AG08395 (cell line): Measurements from ENCODE around the gene CTSE.

Experiments
- DNase-seq: peaks from one replicate; pipeline ENCODE4 v3.0.0; 2012; ENCODE audit warnings: mixed read lengths, low spot score

The CTSE gene

GRCh38 chr1:206049919-206050600 lies 26.4 kb upstream of the CTSE start:
- DNase-seq = no peak

GRCh38 chr1:206049293-206049692 lies 25.6 kb upstream of the CTSE start:
- no peak for DNase-seq

- no peak for DNase-seq
Observed at GRCh38 chr1:206048582-206048981, 24.9 kb upstream of the CTSE start.

- no peak for DNase-seq
Observed at GRCh38 chr1:206047271-206047670, 23.6 kb upstream of the CTSE start.

- DNase-seq = no peak
Observed at GRCh38 chr1:206041640-206042039, 17.9 kb upstream of the CTSE start.

DNA sequence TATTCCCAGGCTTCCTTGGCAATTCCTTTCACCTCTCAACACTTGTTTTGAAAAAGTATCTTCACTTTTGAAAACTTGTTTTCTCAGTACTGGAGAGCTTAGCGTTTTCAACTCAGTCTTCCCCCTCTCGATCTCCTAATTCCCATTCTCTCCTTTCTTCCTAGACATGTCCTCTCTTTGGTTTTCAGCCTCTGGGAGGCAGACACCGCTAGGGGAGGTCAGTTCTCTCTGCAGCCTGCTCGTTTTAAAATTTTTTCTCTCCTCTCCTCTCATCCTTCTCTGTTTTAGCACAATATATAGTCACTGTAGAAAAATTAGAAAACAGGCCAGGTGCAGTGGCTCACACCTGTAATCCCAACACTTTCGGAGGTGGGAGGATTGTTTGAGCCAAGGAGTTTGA lies 16.6 kb upstream of the CTSE start:
- no peak for DNase-seq

DNA sequence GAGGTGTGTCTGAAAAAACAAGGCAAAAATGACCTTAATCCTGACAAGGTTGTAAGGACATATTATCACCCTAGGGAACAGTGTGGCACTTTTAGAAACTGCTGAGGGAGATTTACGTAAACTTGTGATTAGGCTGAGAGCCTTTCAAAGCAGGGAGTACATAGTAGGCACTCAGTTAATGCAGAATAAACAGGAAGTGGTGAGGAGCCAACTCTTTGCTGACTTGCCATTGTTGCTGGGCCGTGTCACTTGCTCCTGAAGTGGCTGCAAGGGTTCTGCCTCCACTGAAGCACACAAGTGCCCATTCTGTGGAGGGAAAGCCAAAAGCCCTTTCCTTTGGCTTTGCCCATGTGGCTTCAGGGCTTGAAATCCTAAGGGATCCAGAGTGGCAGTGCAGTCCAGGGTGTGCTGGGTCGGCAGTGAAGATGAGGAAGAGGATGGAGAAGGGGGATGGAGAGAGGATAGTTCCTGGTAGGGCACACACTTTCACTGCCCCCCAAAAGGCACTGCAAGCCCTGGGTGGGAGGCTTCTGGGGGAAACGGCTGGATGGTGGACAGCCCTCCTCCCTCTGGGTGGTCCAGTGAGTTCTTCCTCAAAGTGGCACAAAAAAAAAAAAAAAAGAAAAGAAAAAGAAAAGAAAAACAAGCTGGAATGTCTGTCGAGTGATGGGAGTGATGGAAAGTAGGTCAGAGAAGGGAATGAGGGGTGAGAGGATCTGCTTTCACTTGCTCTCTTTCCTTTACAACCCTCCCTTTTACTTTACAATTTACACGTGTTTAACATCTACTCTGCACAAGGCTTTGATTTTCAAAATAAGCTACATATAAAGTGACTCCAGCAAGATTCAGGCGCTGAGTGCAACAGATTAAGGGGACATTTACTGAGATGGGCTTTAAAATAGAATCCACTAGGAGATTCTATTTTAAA lies 15.6 kb upstream of the CTSE start:
- no peak for DNase-seq

- DNase-seq = no peak
Observed at GRCh38 chr1:206037581-206037980, 13.9 kb upstream of the CTSE start.

GRCh38 chr1:206036663-206037455 lies 13.2 kb upstream of the CTSE start:
- DNase-seq = no peak

DNA sequence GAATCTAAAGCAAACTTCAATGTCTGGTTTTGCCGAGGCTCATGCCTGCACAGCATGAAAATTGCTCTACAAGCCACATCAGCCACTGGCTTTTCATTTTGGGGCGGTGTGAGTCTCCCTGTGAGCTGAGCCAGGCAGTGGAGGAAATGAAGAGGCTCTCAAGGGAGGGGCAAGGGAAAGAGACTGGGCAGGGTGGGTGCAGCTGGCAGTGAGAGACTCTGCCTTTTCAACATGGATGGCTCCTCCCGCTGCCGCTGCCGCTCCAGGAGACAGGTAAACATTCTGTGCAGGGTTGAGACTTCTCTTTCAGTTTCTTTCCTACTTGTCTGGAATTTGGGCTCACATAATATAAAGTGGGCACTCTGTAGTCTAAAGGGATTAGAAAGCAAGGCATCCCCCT lies 11.3 kb upstream of the CTSE start:
- DNase-seq = no peak

GRCh38 chr1:206032380-206033140 lies 8.9 kb upstream of the CTSE start:
- DNase-seq = no peak

GRCh38 chr1:206030714-206031113 lies 7.0 kb upstream of the CTSE start:
- DNase-seq = peak; percentile 58

DNA sequence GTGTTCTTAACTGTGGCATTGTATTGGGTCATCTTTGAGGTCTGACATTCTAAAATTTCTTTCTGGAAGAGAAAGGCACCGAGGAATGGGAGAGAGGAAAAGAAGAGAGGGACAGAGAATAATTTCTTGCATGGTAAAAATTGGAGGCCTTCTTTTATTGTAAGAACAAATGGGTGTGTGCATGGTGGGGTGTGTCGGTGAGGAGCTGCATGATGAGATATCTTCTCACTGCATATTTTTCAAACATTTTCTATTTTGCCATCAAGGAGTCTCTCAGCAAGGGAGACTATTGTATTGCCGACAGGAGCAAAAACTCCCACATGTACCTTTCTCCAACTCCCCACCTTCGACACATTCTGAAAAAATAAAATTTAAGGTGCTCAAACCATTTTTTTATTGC lies 6.5 kb upstream of the CTSE start:
- no peak for DNase-seq

DNA sequence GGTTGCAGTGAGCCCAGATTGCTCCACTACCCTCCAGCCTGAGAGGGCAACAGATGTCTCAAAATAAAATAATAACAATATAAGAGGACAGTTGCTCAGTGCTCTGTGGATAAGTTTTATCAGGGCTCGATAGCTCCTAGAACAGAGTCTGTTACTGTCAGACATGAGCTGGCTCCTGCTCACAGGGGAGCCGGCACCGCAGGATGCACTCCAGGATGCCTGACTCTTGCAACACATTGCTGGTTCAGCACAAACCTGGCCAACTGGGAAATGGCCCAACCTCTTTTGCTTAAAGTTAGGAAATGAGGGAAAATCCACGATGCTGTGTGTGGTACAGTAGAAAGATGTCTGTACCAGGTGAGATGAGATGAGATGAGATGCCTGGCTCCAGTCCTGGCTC lies 5.8 kb upstream of the CTSE start:
- peak; percentile 32 for DNase-seq

- no peak for DNase-seq
Observed at GRCh38 chr1:206025283-206025820, 1.7 kb upstream of the CTSE start.

DNA sequence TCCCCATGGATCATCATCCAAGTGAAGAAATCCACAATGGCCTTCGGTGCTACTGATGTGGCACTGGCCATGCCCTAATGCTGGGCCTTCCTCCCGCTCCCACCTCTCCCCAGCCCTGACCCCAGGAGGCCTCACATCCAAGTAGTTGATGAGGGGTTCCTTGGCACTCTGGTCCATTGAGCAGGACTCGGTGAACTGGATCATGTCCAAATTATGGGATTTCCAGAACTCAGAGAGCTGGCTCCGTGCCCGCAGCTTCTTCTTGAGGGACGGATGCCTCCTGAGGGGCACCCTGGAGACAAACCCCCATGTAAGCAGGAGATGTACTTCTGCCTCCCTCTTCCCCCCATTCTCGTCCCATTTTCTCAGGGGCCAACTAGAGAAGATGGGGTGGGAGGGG lies 929 bp downstream of the CTSE start:
- no peak for DNase-seq

DNA sequence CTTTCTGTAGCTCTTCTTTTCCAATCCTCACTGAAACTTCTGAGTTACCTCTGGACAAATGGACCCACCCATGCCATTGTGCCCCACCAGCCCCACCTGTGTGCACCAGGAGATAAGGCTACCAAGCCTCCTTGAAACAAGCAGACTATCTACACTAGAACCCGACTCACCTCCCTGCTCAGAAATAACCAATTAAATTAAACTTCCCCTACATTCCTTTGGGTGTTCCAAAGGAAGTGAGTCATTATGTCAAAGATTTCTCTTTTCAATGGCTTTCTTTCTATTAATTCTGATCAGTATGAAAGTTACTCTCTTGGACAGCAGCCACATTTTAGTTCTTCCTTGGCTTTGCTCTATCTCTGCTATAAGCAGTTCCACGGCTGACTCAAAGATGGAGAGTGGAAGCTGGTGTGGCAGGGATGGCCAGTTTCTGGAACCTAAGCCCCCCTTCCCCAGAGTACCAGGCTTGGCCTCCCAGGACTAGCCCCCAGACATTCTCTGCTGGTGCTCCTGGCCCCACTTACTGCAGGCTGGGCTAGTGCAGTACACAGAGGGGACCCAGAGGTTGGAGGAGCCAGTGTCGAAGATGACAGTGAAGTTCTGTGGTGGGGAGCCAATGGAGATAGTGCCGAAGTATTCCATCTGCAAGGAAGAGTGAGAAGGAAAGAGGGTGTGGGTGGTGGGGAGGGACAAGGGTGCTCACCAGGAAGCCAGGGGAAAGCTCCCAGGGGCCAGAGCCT lies 1.9 kb downstream of the CTSE start:
- peak; percentile 12 for DNase-seq

- no peak for DNase-seq
Observed at GRCh38 chr1:206021008-206021625, 2.6 kb downstream of the CTSE start.

GRCh38 chr1:206020393-206021007 lies 3.2 kb downstream of the CTSE start:
- DNase-seq = no peak

GRCh38 chr1:206015071-206015470 lies 8.6 kb downstream of the CTSE start:
- no peak for DNase-seq
